HUDEP-2 (cell line): ENCODE measurements around the gene FSIP1.
A peak's percentile ranks its signal among the peaks of the same experiment; 100 is the strongest.
"Not testable (repeated sequence)": the region's sequence is repeated elsewhere in the genome, so short reads cannot be mapped to it uniquely, and the experiment has no call there.

Source experiments
- DNase-seq, 76 experiments: peaks; one replicate each; lab custom pipeline; 2025; ENCODE audit not compliant: unreplicated experiment in 76 of 76; lab: John Stamatoyannopoulos, UW

Gene FSIP1

DNA sequence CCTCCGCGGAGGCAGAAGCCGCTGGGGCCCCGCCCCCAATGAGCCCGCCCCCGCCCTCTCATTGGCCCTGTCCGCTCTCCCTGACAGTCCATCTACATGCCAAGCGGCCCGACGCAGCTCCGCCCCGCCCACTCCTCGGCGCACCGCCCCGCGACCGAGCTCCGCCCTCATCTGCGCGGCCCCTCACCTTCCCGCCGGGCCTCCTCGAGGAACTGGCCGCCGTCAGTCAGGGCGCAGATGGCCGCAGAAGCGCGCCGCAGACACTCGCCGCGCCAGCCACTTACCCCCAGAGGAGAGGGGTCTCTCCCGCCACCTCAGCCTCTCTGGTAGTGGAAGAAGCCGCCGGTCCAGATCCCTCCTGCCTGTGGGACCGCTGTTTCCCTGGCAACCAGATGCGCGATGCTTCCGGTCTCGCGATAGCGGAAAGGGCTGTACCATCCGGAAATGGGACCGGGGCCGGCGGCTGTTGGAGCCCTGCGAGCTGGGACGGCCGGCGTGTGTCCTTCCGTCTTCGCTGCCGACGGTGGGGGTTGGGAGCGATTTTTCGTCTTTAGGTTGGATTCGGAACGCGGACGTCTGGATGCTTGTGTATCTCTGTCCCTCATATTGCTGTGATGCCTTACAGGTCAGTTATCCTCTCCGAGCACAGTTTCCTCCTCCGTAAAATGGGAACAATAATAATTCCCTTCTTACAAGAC is at the start of gene FSIP1:
Gene FSIP1 (minus strand): TSS at position 401 of the 698 bp plus-strand sequence. CDS start 6,317 bp downstream, outside the sequence.
- peak; percentile 35 to 98 (median 93) for DNase-seq

DNA sequence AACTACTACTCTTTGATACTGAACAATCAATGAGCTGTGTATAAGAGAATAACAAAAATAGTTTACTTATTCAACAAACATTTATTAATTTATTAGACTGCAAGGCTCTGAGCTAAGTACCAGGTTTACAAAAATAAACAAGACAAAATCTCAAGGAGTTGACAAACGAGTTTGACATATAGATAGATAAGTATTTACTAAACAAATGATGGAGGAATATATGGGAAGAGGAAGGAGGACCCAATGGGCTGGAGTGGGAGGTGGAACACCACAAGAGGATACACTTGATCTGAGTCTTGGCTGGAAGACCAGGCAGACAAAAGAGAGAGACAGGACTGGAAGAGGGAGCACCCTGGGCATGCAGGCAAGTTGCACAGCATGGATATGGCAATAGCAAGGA is 47.5 kb upstream of the FSIP1 start:
- no peak for DNase-seq

DNA sequence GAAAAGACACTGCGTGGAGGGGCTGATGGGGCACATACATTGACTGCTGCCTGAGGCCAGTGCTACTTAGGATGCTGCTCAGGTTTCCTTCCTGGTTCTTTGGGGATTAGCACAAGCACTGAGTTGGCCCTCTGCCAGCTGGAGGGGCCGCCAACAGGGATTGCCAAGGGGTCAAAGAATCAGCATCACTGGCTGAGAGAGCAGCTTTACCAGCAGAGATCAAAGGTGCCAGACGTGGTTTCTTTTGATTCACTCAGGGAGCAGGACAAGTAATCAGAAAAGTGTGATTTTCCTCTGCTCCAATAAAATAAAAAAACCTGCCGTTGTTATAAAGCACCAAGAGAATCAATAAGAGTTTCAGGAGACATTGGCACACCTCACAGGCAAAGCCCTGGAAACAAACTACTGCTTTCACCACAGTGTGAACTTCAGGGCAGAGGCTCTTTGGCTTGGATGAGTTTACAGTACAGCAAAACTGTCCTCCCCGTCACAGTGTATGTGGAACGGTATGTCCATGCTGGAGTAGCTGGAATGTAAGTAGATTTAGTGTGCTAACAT is 45.8 kb upstream of the FSIP1 start:
- no peak for DNase-seq

DNA sequence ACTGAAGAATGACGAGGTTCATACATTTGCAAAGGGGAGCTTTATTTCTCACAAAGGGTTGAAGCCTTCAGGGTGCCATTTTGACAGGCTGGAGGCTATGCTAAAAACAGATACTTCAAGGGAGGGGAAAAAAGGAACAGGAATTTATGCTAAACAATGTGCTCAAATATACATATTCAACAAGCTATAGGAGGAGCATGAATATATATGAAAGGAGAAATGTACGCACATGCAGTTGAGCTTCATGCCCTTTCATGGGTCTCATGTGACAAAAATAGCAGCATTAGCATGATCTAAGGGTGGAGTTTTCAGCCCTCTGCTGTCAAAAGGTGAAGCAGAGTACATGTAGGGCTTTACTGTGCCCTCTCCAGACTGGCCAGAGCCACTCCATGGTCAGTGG is 44.3 kb upstream of the FSIP1 start:
- no peak for DNase-seq

DNA sequence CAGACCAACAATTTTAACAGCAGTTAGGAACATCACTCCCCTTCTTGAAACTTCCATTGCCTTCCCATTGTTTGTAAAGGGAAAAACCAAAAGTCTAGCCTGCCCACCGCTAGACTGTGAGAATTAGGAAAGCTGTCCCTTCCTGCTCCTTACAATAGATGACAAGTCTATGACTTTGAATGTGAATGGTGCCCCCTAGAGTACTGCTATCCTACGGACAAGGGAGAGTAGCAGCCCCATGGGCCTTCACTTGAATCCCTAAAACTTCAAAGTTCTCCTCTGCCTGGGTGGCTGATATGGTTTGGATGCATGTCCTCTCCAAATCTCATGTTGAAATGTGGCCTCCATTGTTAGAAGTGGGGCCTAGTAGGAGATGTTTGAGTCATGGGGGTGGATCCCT is 41.0 kb upstream of the FSIP1 start:
- DNase-seq: no peak

DNA sequence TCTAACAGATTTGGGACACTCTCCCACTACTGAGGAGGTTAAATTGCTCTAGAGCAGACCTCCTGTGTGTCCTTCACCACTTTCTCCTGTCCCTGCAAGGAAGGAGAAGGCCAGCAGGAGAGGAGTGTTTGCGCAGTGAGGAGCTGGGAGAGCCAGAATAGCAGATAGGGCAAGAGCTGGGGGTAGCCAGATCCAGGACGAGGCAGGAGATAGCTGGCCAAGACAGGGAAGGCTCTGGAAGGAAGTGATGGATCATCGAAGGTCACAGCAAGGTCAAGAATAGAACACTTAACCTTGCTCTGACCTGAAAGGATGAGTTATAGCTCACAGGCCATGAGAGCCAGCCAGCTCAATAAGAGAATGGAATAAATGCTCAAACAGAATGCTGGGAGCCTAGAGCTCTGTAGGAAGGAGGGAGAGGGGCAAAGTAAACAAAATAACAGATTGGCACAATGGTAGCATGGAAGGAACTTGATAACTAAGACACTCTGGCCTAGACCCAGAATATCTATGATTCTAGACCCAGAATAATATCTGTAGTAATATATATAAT is 37.5 kb upstream of the FSIP1 start:
- no peak for DNase-seq

DNA sequence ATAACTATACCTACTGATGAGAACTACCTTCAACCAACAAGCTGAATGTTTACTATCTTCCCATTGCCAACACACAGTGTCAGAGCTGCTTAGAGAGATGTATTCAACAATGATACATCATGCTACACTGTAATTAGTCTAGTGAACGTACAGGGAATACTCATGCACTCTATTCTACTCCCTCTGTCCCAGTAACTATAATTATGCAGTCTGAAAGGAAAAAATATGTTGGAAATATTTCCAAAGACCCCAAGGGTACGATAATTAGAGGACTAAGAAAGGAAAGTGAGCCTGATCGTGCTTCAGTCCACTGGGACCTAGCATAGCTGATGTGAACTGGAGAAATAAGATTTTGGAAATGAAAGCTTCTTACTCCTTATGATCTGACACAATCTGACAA is 36.9 kb upstream of the FSIP1 start:
- DNase-seq: no peak

DNA sequence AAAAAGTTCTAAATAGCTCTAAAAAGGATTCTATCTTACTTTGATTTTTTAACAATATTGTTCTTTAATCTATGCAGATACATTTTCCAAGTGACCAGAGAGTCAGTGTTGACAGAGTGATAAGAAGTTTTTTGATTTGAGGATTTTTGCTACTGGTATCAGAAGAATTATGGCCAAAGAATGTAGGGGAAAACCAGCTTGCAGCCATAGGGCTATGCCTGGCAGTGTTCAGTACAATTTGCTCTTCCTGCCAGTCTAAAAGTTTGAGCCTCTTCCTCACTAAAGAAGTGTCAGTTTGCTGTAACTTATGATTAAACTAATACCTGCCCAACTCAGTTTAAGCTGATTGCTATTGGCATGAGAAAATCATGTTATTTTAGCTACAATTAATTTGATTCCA is 35.3 kb upstream of the FSIP1 start:
- no peak for DNase-seq

DNA sequence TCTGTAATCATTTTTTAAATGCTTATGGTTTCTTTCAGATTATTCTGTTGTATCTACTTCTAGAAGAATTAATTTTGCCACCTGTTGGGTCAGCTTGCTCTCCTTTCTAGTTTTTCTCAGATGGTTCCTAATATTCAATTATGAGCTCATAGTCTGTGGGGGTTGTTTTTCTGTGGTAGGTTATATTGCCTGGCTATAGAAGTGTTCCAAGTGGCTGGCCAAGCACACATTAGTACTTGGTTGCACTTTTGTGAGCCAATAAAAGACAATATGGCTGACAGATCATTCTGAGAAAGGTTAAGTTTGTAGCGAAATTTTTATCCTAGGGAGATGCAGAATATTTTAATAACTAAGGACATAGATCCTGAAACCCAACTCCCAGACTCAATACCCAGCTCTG is 31.8 kb upstream of the FSIP1 start:
- no peak for DNase-seq

DNA sequence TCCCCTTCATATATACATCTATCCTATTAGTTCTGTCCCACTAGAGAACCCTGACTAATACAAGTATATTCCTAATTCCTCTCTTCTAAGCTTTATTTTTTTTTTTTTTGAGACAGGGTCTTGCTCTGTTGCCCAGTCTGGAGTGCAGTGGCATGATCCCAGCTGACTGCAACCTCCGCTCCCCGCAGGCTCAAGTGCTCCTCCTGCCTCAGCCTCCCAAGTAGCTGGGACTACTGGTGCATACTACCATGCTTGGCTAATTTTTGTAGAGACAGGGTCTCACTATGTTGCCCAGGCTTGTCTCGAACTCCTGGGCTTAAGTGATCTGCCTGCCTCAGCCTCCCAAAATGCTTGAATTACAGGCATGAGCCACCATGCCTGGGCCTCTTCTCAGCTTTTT is 30.0 kb upstream of the FSIP1 start:
- not testable (repeated sequence) for DNase-seq

DNA sequence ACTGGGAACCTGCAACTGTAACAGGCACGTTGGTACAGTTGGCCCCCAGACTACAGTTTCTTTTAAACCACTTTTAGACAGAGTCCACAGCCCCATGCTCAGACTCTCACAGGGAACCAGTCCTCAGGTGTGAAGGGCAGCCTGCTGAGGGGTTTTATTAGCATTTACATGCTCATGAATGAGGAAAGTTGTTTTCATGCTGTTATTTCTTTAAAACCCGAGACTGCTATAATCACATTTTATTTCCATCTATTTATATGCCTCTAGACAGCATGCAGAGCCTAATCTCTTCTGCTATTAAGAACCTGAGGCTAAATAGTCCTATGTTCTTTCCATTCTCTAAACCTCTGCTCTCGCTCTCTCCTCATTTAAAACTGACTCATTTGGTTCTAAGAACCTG is 26.3 kb upstream of the FSIP1 start:
- no peak for DNase-seq

DNA sequence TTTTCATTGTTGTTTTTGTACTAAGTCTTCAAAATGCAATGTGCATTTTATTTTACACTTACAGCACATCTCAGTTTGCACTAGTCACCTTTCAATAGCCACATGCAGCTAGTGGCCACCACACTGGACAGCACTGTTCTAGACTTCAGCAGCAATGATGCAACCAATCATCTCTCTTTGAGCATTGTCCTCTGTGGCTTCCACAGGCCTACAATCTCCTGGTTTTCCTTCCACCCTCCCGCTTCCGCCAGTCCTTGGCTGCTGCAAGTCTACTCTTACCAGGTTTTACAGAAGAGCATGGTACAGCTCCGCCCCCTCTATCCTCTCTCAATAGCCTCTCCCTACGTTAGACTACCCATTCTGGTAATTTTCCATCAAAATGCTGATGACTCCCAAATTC is 25.1 kb upstream of the FSIP1 start:
- no peak for DNase-seq

DNA sequence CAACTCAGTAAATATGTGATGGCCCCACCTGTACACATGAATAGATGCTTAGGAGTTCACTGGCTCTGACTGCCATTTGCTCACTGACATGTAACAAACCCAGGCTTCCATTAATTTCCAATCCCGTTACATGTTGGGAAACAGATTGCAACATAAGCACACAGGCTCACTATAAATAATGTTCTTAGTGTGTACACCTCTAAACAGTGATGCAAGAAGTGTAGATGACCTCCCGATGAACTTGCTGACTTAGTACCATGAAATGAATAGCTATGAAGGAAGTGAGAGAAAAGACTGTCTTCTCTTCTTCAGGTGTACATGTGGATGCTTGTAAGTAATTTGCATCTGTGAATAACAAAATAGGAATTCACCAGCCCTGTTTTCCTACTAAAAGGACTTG is 21.4 kb upstream of the FSIP1 start:
- no peak for DNase-seq

DNA sequence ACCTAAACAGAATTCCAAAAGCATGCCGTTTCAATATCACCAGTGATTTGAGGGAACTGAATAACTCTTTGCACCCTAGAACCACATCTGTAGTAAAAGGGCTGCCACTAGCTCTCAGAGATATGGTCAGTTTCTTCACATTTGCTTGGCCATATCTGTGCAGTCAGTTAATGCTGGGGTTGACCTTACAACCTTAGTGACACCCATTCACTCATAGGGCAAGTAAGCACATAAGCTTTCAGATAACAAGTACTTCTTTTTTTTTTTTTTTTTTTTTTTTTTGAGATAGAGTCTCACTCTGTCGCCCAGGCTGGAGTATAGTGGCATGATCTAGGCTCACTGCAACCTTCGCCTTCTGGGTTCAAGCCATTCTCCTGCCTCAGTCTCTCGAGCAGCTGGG is 20.4 kb upstream of the FSIP1 start:
- DNase-seq: peak in 2 of 76 experiments; percentile 10 to 28

DNA sequence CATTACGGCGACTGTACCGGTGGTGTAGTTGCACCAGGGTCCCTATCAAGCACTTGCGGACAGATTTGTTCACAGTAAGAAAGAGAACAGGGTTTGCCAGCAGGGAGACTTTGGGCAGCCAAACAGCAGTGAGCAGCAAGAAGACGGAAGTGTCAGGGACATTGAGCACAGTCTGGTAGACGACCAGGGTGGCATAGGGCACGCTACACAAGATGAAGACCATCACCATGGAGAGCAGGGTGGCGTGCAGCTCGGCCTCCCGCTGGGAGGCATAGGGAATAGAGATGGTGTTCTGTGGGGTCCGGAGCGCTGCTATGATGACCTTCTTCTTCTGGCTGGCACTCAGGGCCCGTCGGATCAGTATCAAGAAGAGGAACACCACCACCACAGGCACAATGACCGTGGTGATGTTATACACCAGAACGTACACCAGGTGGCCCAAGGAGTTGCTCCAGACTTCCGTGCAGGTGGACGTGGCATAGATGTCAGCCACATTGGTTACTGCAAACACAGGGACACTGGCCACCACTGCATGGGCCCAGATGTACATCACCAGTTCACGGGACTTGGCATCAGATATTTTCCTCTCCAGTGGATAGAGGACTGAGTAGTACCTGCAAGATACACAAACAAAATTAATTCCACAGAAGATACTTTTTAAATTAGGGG is 19.1 kb upstream of the FSIP1 start:
- peak in 14 of 76 experiments; percentile 6 to 42 (median 14) for DNase-seq

DNA sequence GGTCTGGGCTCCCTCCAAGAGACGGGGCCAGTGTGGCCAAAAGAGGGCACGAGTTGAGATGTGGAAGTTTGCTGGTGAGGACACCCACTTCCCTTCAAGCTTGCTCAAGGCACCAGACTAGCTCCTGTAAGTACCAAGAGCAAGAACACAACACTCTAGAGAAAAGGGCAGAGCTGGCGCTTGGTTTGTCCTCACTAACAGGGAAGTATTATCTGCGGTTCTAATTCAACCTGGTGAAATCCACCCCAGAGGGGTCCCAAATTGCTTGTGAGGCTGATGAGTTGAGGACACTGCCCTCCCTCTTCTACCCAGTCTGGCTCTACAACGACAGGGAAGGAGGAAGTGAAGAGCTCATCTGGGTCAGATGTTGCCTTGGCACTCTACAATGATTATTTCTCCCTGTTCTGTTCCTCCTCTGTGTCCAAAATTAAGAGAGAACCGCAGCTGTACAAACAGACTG is 16.9 kb upstream of the FSIP1 start:
- no peak for DNase-seq

DNA sequence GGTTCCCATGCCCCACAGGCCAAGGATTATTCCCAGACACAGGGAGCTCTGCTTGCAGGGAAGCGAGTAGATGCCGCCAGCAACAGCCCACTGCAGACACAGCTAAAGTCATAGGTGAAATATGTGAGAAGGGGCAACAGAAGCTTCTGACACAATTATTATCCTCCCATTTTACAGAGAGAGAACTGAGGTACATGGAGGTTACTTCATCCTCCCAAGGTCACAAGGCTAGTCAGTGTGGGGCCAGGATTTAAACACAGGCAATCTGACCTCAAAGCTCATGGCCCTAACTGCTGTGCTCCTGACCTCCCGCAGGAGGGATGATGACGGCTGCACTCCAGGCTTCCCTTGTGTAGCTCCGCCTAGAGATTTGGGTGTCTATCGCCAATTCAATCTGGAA is 15.7 kb upstream of the FSIP1 start:
- no peak for DNase-seq

DNA sequence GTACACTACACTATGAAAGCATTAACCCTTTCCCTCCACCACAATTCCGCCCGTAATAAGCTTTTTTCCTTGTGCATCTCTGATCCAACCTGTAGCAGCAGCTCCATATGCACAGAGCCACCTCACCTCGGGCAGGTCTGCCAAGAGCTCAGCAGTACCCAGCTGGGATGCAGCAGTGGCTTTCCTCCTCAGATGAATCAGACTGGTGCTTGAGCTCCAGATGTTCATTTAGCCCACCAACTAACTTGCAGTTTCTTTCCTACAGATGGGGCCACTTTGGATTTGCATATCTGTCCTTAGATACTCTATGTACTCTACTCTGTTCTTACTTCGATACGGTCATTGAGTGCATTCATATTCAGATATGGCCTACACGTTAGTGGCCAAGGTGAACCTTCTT is 14.8 kb upstream of the FSIP1 start:
- no peak for DNase-seq

DNA sequence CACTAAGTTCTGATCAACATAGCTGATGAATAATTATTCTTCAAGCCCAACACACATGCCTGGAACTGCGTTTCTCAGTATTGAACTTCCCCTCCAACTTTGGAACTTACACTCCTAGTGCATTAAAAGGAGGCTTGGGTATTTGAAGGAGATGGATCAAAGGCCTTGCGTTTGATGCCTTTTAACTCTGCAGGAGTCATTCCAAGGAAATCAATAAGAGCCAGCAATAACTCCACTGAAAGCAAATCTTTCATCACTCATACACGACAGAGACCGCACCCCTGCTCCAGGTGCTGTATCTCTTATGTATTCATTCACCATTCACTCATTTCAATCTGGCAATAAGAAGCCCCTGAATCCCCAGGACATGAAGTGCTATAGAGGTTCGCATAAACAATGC is 14.0 kb upstream of the FSIP1 start:
- DNase-seq: no peak

DNA sequence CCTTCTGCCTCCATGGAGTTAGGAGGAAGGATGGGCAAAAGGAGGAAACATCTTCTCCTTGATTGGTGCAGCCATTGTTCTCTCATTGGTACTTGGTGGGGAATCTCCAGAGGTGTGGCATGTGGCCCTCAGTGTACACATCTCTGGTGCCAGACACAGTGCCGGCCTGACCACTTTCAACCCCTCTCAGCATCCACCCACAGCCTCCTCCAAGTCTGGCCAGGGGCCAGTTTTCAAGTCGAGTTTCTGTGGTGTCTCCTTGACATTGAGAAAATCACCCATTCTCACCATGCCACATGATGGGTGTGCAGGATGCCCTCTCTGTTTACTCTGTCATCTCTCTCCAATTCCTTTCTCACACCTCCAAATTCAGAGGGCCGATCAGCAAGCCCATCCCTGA is 12.8 kb upstream of the FSIP1 start:
- DNase-seq: no peak

DNA sequence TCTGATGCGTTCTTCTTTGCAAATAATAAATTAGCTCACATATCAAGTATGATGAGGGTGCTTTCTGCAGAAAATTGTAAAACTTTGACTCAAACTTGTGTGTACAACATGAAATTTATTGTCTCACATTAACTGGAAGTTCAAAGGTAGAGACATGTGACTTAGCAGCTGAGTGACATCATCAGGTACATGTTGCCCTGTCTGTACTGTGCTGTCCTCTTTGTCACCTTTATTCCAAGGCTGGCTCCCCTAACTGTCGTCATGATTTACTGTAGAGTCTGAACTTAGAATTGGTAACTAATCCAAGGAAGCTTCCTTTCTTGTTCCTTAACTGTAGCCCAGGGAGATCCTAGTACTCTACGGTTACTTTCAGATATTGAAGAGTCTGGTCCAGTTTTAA is 12.3 kb upstream of the FSIP1 start:
- DNase-seq: no peak

DNA sequence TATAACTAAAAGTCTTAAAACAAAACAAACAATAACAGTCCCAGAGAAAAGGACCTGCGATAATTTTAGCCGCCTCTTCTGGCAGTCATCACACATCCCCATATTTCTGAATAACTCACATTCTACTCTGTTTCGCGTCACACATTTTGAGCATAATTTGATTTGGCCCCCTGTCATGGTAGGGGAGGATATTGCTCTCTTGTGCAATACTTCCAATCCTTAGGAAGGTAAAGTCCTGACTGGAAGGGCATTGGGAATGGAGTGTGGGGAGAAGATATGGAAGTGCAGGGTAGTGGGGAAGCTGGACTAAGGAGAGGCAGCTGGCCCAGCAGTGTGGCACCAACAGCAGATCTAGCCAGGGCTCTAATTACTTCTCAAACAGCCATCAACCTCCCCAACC is 11.3 kb upstream of the FSIP1 start:
- DNase-seq: no peak
